ENCODE results near the gene CTR9.

The CTR9 gene

DNA sequence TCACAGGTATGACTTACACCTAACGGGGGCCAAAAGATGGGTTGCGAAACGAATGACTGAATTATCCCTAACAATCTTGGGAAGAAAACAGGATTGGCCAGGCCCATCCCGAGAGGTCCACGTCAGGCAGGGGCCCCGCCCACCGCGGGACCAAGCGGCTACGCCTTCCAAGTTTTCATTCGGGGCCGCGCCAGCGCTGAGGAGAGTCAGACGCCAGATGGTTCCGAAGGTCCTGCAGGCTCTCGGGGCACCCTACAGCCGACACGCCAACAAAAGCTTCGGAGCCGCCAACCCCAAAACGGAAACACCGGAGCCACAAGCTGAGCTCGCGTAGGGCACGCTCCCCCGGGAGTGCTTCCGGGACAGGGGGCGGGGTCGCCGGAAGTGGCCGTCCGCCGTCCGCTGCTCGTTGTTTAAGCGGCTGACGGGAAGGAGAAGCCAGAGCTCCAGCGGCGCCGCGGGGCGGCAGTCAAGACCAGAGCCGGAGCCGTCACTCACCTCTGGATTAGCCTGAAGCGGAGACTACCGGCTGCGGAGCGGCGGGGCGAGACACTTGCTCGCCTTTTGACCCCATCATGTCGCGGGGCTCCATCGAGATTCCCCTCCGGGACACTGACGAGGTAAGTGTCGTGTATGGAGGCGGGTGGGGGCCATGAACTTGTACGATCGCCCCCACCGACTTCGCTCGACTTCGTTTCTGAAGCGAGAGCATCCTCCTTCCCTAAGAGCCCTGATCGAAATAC is at the start of gene CTR9:
Gene CTR9 (plus strand): TSS at position 409 of the 743 bp plus-strand sequence. CDS start 167 bp downstream, at position 576.
- peak; percentile 77 for DNase-seq (ENCODE audit: low read depth, low spot score)

- no peak for DNase-seq (ENCODE audit: low read depth, low spot score)
These were observed 49.1 kb upstream of the CTR9 start for GRCh38 chr11:10701982-10702381.

DNA sequence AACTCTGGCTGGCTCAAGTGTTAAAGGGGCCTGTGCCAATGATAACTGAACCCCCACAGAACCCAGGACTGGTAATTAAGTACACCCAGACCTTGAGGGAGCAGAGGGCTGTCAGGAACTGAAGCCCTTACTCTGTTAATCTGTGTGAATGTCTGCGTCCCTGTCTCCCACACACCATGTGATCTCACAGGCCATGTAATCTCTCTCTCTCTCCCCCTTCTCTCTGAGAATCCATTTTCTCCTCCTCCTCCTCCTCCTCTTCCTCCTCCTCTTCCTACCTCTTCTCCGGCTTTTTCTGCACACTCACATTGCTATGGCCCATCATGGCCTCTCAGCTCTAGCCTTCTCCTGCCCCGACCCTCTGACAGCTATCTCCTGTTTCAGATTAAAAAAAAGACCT is 42.9 kb upstream of the CTR9 start:
- no peak for DNase-seq (ENCODE audit: low read depth, low spot score)

- no peak for DNase-seq (ENCODE audit: low read depth, low spot score)
These were observed 41.6 kb upstream of the CTR9 start for GRCh38 chr11:10709299-10710086.

DNA sequence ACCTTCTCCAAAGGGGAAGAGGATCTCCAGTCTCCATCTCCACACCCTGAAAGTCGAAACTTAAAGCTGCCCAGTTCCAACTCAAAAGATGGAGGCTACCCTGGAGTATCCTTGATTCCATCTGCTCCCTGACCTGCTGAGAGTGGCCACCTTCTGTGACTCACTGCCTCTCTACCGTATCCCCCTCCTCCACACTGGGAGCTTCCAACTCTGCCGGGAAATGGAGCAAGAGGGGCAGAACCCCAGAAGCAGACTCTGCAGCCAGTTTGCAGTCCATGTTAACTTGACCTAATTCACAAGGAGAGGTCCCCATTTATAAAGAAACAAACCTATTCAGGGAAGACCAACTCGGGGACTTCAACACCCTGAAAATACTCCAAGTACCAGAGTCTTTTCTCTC is 35.5 kb upstream of the CTR9 start:
- DNase-seq (ENCODE audit: low read depth, low spot score) = no peak

- DNase-seq (ENCODE audit: low read depth, low spot score) = no peak
These were observed 34.9 kb upstream of the CTR9 start for GRCh38 chr11:10716122-10716521.

- no peak for DNase-seq (ENCODE audit: low read depth, low spot score)
These were observed 34.3 kb upstream of the CTR9 start for GRCh38 chr11:10716543-10717259.

- no peak for DNase-seq (ENCODE audit: low read depth, low spot score)
These were observed 31.4 kb upstream of the CTR9 start for GRCh38 chr11:10719616-10720015.

DNA sequence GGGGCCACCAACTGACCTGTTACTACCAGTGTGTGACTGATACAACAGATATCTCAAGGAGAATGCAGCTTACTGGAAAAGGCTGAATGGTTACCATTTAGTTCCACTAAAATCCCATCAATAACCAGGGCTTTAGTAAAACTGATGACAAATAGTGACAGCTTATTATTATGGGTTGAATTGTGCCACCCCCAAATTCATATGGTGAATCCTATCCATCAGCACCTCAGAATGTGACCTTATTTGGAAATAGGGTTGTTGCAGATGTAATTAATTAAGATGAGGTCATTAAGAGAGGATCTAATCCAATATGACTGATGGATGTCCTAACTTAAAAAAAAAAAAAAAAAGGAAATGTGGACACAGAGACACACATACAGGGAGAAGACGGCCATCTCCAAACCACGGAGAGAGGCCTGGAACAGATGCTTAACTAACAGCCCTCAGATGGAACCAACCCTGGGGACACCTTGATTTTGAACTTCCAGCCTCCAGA is 30.1 kb upstream of the CTR9 start:
- no peak for DNase-seq (ENCODE audit: low read depth, low spot score)

- DNase-seq (ENCODE audit: low read depth, low spot score) = no peak
These were observed 28.7 kb upstream of the CTR9 start for GRCh38 chr11:10722307-10722706.

GRCh38 chr11:10725114-10725906 is 25.7 kb upstream of the CTR9 start:
- DNase-seq (ENCODE audit: low read depth, low spot score) = no peak

GRCh38 chr11:10725907-10726253 is 25.2 kb upstream of the CTR9 start:
- DNase-seq (ENCODE audit: low read depth, low spot score) = no peak

GRCh38 chr11:10727146-10727851 is 23.7 kb upstream of the CTR9 start:
- no peak for DNase-seq (ENCODE audit: low read depth, low spot score)

DNA sequence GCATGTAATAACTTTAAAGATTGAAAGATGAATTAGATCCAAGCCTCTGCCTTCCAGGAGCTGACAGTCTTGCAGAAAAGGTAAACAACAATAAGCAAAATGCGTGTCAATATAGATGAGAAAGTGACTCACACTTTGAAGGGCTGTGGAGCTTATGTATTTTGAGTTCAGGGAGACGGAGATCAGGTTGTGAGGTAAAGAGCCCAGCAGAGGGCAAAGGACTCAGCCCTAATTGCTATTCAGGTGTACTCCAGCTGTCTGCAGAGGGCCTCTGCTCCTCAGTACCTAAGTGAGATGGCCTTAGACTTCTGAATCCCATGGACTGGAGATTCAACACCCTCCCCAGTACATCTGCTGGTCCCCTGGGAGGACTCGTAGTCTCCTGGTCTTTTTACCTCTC is 22.9 kb upstream of the CTR9 start:
- DNase-seq (ENCODE audit: low read depth, low spot score) = no peak

DNA sequence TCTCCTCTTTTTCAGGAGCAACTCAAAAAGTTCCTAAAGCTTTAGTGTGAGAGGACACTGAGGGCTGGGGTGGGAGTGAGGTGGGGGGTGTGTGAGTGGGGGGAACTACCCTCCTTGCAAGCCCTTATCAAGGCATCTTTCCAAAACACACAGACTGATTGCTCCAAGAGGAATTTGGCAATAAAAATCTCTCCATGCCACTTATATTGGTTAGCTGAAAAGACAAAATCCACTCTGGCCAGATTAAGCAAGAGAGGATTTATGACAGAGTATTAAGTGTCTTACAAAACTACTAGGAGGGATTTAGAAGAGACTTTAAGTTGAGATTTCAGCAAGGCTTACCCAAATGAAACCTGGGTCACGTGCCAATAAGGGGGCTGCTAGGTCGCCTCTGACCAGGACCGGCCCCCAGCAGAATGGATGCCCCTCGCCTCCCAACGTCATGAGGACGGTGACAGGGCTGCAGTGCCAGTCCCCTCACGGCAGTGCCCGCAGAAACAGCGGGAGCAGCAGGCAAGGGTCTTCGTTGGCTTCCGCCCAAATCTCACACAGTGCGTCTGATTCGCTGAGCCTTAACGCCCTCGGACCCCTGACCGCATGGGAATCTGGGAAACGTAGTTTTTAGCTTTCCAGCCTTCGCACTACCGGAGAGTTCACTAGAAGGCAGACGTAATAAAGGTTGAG is 22.1 kb upstream of the CTR9 start:
- DNase-seq (ENCODE audit: low read depth, low spot score) = peak; percentile 57

- no peak for DNase-seq (ENCODE audit: low read depth, low spot score)
These were observed 20.9 kb upstream of the CTR9 start for GRCh38 chr11:10730151-10730550.

- DNase-seq (ENCODE audit: low read depth, low spot score) = no peak
These were observed 19.9 kb upstream of the CTR9 start for GRCh38 chr11:10731064-10731680.

DNA sequence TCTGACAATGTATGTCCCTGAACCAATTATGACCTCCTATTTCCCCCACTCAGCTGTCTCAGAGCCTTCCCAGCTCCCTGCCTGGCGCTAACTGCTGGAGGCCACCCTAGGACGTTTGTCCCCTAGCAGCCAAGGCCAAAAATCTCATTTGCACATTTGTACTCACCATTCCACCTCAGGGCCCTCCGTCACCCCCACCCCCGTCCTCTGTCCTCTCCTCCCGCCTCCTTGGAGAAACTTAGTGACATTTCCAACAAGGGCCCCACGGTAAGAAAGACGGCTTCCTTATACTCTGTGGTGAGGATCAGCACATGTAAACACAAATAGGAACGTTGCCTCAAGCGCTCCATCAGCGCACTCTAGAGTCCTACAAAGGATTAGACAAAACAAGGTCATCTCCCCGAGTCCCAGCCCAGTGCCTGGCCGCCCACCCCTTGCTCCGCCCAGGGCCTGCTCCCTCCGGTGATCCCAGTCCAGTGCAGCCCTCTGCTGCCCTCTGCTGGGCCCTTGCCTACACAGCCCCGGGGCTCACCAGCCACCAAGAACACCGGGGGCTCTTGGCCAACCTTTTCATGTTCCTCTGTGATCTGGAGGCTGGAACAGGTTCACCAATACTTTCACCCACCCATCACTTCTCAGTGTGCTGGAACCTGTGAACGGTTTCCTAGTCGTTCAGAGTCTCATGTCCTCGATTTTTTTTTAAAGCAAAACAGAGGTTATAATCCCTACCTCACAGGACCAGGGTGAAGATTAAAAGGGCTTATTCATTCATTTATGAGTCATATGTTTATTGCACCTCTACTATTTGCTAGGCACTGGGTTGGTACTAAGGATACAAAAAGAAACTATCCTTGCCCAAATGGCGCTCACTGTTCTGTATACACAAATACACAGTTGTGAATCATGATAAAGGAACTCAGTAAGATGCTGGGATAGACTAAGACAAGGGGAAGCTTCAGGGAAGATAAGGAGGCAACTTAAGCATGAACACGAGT is 15.3 kb upstream of the CTR9 start:
- DNase-seq (ENCODE audit: low read depth, low spot score) = peak; percentile 82
